GM21723 (cell line): Measurements from ENCODE around the gene SLC35F3.
"Not testable (repeated sequence)": the region's sequence is repeated elsewhere in the genome, so short reads cannot be mapped to it uniquely, and the experiment has no call there.

ENCODE experiments used
- ATAC-seq: cut with Tn5 transposase; IDR thresholded peaks from one replicate; pipeline ENCODE4 v1.9.1; 2021; ENCODE audit warnings: mild to moderate bottlenecking, moderate library complexity; ENCODE audit not compliant: unreplicated experiment

The SLC35F3 gene

DNA sequence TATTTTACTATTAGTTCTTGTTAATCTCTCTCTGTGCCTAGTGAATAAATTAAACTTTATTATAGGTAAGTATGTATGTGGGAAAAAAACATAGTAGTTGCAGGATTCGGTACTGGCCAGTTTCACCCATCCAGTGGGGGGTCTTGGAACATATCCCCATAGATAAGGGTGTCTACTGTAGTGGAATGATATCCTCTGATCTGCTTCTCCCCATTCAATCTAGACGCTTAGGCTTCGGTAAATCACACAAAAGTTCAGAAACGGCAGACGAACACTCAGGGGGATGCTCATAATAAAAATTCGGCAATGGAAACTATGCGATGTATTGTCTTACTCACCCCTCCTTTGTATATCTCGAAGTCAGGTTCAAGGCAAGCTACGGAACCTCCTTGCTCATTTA is 235.9 kb downstream of the SLC35F3 start:
- ATAC-seq, result no peak

GRCh38 chr1:234141006-234141405 is 236.5 kb downstream of the SLC35F3 start:
- no peak for ATAC-seq

- no peak for ATAC-seq
Observed at GRCh38 chr1:234143681-234144080, 239.2 kb downstream of the SLC35F3 start.

- ATAC-seq, result no peak
Observed at GRCh38 chr1:234144901-234145300, 240.4 kb downstream of the SLC35F3 start.

DNA sequence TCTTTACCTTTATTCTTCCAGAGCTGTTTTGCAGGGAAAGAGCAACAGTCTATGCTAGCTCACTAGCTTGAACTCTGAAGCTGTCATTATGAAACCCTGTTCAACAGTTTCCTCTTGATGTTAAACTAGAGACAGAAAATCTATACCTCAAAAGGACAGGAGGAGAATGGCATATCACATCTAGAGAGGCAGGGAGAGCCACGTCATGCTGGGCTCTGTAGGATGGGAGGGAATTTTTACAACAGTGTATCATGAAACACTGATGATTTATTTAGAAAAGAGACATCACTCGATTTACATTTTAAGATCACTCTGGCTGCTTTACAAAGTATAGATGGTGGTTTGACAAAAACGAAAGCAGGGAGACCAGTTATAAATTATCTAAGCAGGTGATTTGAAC is 243.9 kb downstream of the SLC35F3 start:
- no peak for ATAC-seq

DNA sequence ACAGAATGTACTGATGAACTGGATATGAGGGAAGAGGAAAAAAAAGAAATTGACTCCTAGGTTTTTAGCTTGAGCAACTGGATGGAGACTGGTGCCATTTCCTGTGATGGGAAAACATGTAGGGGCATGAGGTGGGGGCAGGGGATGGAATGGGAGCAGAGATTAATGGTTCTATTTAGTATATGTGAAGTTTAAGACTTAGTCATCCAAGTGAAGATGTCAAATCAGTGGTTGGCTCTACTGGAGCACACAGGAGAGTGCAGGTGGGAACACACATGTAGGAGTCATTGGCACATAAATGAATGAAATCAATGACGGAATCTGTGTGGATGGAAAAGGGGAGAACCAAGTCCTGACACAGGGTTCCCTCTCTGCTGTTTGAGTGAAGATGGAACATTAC is 244.3 kb downstream of the SLC35F3 start:
- ATAC-seq, result no peak

DNA sequence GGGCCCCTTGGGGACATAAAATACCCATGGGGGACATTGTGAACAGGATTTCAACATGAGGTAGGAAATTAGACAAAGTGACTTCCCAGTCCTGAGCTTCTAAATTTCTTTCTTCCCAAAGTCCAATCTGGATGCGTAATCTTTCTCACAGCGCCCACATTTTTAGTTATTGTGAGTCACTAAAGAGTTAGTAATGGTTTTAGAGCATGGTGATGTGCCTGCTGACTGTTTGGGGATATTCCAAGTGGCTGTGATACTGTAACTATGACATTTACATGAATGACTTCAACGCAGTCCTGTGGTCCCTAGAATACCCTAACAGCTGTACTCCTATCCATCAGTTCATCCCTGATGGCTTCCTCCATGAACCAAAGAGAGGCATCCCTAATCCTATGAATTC is 244.7 kb downstream of the SLC35F3 start:
- ATAC-seq, result no peak

DNA sequence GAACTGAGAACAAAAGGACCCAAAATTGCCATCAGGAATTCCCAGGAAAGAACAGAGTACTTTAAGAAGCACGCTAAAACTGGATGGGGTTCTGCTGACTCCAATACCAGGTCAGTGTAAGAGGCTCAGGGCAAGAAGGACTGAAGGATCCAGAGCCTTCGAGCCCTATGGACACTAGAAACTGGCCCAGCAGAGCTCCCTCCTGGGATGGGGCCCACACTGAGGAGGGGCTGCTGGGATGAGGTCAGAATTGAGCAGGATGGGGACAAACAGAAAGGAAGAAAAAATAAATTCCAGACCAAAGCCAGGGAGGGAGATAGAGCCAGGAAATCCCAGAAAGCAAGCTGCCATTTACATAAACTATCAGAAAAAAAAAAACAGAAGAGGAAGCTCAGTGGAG is 246.4 kb downstream of the SLC35F3 start:
- ATAC-seq, result no peak

GRCh38 chr1:234152344-234152743 is 247.9 kb downstream of the SLC35F3 start:
- not testable (repeated sequence) for ATAC-seq

DNA sequence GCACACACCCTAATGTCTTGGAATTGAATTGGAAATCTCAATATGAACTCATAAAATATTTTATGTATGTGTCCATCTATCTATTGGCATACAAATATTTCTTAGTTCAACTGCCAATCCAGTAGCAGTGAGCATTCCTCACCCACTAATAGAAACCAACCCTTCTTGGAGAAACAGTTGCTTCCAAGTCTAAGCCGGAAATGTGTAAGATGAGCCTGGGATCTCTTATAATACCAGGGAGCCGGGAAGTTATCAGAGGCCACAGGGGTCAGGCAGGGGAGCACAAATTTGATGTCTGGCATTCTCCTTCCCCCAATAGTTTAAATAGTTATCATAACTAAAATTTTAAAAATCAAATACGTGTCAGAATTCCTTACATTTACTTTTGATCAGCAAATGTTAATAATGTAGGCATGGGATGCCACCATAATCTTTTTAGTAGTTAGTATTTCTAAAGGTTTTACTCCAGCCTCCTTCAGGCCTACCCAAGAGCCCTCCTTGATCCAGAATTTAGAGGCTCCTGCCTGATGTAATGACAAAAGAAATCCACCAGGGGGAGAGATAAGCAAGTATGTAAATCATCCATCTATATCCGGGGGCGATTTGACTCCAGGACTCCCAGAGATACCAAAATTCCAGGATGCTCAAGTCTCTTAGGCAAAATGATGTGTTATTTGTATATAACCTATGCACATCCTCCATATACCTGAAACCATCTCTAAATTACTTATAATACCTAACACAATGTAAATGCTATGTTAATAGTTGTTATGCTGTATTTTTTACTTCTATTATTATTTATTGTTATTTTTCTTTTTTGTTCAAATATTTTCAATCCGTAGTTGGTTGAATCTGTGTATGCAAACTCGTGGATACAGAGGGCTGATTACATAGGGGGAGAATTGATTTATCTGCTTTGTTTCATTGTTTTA is 250.1 kb downstream of the SLC35F3 start:
- no peak for ATAC-seq

GRCh38 chr1:234162661-234163060 is 258.2 kb downstream of the SLC35F3 start:
- ATAC-seq, result no peak

DNA sequence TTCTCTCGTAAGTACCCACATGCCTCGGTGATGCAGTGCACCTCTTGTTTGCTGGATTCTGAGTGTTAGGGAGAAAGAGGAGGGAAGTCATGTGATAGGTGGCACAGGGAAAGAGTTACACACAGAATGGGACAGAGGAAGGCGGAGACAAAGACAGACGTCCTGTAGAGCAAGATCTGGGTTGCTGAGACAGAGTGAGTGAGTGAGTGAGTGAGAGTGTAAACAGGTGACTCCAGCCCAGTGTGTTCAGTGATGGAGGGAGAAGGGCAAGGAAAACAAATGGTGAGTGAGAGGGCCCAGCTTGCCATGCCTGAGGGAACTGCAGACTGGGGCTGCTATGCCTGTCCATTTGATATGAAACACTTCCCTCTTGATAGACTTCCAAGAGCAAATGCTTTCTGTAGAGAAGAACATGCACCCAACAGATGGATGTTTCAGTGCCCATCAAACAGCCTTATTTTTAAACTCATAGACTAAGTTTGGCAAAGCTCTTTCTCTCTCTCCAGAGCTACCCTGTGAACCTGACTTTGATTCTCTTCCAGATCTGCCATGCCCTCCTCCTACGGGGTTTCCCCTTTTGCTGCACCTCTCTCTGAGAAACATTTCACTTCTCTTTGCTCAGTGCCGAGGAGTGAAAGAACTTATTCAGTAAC is 258.9 kb downstream of the SLC35F3 start:
- no peak for ATAC-seq

DNA sequence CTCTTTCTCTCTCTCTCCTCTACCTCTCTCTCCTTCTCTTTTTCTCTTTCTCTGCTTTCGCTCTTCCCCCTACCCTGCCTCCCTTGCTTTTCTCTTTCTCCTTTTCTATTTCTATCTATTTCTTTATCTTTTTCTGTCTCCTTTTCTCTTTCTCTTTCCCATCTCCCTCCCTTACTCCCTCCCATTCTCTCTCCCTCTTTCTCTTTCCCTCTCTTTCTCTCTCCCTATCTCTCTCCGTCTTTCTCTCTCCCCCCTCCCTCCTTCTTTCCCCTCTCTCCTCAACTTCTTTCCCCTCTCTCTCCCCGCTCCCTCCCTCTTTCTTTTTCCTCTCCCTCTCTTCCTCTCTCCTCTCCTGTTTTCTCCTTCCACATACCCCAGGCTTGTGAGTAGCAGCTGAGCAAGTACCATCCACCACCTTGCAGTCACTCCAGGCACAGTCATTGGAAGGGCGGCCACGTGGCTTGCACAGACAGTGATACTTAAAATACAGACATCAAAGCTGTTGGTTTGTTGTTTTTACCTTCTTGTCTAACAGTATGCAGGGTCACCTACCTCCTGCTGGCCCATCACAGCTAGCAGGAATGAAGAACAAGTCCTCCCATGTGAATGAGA is 259.7 kb downstream of the SLC35F3 start:
- ATAC-seq, result no peak

- ATAC-seq, result no peak
Observed at GRCh38 chr1:234168061-234168724, 263.7 kb downstream of the SLC35F3 start.

DNA sequence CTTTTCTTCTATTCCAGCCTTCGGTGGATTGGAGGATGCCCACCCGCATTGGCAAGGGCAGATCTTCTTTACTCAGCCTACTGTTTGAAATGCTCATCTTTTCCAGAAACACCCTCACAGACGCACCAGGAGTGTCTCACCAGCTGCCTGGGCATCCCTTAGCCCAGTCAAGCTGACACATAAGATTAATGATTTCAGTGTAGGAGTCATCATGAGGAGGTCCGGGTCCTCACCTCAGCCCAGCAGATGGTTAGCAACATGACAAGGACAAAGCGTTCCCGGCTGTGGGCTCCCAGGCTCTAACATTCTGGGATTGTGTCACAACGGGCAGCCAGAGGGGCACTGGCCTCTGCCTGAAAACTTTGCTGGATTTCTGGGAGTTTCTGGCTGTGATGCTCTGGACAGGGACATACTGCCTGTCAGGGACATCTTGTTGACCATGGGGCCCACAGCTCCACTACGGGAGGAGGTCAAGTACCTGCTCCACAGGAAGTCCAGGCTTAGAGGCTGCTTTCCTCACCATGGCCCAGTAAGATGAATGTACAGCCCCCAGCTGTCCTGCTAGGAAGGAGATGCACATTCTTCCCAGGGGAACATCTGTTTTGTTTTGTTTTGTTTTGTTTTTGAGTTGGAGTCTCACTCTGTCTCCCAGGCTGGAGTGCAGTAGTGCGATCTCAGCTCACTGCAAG is 264.8 kb downstream of the SLC35F3 start:
- no peak for ATAC-seq

GRCh38 chr1:234170067-234170466 is 265.6 kb downstream of the SLC35F3 start:
- ATAC-seq, result no peak

GRCh38 chr1:234170622-234171021 is 266.1 kb downstream of the SLC35F3 start:
- ATAC-seq, result no peak

GRCh38 chr1:234173968-234174367 is 269.5 kb downstream of the SLC35F3 start:
- no peak for ATAC-seq

- no peak for ATAC-seq
Observed at GRCh38 chr1:234175363-234175762, 270.9 kb downstream of the SLC35F3 start.

GRCh38 chr1:234176000-234176399 is 271.5 kb downstream of the SLC35F3 start:
- ATAC-seq, result no peak

DNA sequence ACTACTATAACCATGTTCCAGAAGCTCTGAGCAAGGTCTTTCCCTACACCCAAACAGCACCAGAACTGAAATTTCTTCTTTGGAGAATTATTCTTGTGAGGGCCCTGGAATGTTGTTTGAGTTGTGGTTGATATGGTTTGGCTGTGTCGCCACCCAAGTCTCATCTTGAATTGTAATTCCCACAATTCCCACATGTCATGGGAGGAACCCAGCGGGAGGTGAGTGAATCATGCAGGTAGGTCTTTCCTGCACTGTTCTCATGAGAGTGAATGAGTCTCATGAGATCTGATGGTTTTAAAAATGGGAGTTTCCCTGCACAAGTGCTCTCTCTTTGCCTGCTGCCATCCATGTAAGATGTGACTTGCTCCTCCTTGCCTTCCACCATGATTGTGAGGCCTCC is 272.4 kb downstream of the SLC35F3 start:
- ATAC-seq, result not testable (repeated sequence)
